ENCODE measurements around the gene CYP24A1.

Gene CYP24A1

GRCh38 chr20:54155736-54156317, 18.0 kb downstream of the CYP24A1 start:
- DNase-seq: no peak

GRCh38 chr20:54154439-54154838, 19.3 kb downstream of the CYP24A1 start:
- DNase-seq: no peak

- no peak for DNase-seq
Observed at GRCh38 chr20:54153847-54154246, 19.9 kb downstream of the CYP24A1 start.

- no peak for DNase-seq
Observed at GRCh38 chr20:54153041-54153327, 20.8 kb downstream of the CYP24A1 start.

- DNase-seq: peak; percentile 15 to 59 (median 32)
Observed at GRCh38 chr20:54152227-54153040, 21.4 kb downstream of the CYP24A1 start.

GRCh38 chr20:54151511-54152226, 22.1 kb downstream of the CYP24A1 start:
- DNase-seq: no peak

- no peak for DNase-seq
Observed at GRCh38 chr20:54151075-54151439, 22.7 kb downstream of the CYP24A1 start.

GRCh38 chr20:54149765-54150264, 24.0 kb downstream of the CYP24A1 start:
- DNase-seq: no peak

GRCh38 chr20:54148947-54149764, 24.6 kb downstream of the CYP24A1 start:
- no peak for DNase-seq

- DNase-seq: no peak
Observed at GRCh38 chr20:54146672-54147071, 27.1 kb downstream of the CYP24A1 start.

GRCh38 chr20:54144847-54145414, 28.9 kb downstream of the CYP24A1 start:
- DNase-seq: no peak

- DNase-seq: no peak
Observed at GRCh38 chr20:54140927-54141566, 32.7 kb downstream of the CYP24A1 start.

GRCh38 chr20:54140486-54140885, 33.3 kb downstream of the CYP24A1 start:
- no peak for DNase-seq

GRCh38 chr20:54140067-54140466, 33.7 kb downstream of the CYP24A1 start:
- DNase-seq: no peak

GRCh38 chr20:54139188-54139587, 34.6 kb downstream of the CYP24A1 start:
- DNase-seq: no peak

GRCh38 chr20:54138427-54138826, 35.4 kb downstream of the CYP24A1 start:
- no peak for DNase-seq

GRCh38 chr20:54137115-54137514, 36.7 kb downstream of the CYP24A1 start:
- DNase-seq: no peak

- DNase-seq: peak in 3 of 4 experiments; percentile 19 to 27 (median 26)
Observed at GRCh38 chr20:54134445-54135220, 39.2 kb downstream of the CYP24A1 start.

- no peak for DNase-seq
Observed at GRCh38 chr20:54133434-54134427, 40.1 kb downstream of the CYP24A1 start.

Data from suppressor macrophage (primary cell).